Activated T-helper 17 cell treated with anti-CD3 and anti-CD28 coated beads, Interleukin-2, amount 50 U/mL, for 72 hours (primary cell): ENCODE results near the gene EFCAB11. TPM values are rescaled to one million over a fixed set of nuclear protein-coding genes. Genes with fewer than 3 reads are reported as not detected.
"Not testable (repeated sequence)": the region's sequence is repeated elsewhere in the genome, so short reads cannot be mapped to it uniquely, and the experiment has no call there.

Experiments
- ATAC-seq: fragments of 150-1000 bp; cut with Tn5 transposase; replicated peaks from 2 replicates; pipeline ENCODE4 v1.10.0; 2021; ENCODE audit warnings: mild to moderate bottlenecking, moderate library complexity
- H3K27ac Mint-ChIP-seq: one replicate; pipeline ENCODE4 v1.8.0; 2022; ENCODE audit warnings: mixed read lengths
- H3K27me3 Mint-ChIP-seq: one replicate; pipeline ENCODE4 v1.8.0; 2022; ENCODE audit warnings: mixed read lengths
- H3K36me3 Mint-ChIP-seq: one replicate; pipeline ENCODE4 v1.8.0; 2022; ENCODE audit warnings: low read depth, mild to moderate bottlenecking, mixed read lengths
- H3K4me1 Mint-ChIP-seq: one replicate; pipeline ENCODE4 v1.8.0; 2022; ENCODE audit warnings: mixed read lengths
- H3K4me3 Mint-ChIP-seq: one replicate; pipeline ENCODE4 v1.8.0; 2022; ENCODE audit warnings: mild to moderate bottlenecking, mixed read lengths
- H3K9me3 Mint-ChIP-seq: one replicate; pipeline ENCODE4 v1.8.0; 2022; ENCODE audit warnings: mixed read lengths
- total RNA-seq, 2 donors: library from RNA; stranded (reverse); gene quantifications; one replicate each; pipeline ENCODE4 v1.2.3, GENCODE V29; 2022

Gene EFCAB11
- total RNA-seq, 2 donors from 2014 or later: 5.5 to 9.4 TPM

DNA sequence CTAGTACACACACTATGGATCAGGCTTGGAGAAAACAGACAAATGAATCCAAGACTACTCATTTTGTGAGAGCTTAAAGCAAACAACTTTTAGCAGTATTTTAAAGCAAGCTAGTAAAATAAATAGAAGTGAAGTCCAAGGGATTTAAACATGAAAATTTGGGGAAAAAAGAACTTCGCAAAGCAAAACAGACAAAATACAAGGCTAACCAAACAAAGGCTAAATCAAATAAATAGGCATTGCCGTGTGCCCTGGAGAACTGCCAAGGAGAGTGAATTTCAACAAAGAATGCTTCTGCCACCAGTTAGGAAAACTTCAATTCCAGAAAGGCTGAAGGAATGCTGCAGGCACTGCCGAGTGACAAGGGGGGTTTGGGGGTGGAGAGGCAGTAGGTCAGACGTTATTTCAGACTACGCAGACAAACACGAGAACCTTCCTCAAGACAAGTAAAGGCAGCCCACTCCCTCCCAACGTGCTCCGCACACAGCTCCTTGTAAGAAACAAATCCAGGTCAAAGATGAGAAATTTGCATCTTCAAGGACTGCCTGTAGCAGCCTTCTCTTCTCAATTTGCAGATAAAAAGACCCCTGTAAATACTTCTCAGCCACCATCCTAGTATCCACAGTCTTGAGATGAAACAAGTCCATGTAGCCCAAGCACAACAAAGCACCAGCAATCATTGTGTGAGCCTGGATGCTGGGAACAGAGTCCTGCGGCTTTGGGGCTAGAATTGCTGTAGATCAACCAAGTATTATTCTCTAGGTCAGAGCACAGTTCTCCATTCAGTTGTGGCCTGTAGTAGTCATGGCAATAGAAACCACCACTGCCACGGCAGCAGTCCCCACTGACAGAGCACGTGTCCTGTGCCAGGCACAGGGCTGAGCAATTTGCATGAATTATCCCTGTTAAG lies 43.3 kb downstream of the EFCAB11 start:
- Mint-ChIP-seq H3K9me3 (no peaks in the 10 kb centered on the region), H3K4me3 (no peak overlapping the region), H3K36me3 (no peaks in the 10 kb centered on the region), H3K27ac (no peak overlapping the region), H3K27me3 (no peaks in the 10 kb centered on the region), H3K4me1 (no peaks in the 10 kb centered on the region)
- ATAC-seq: no peak

DNA sequence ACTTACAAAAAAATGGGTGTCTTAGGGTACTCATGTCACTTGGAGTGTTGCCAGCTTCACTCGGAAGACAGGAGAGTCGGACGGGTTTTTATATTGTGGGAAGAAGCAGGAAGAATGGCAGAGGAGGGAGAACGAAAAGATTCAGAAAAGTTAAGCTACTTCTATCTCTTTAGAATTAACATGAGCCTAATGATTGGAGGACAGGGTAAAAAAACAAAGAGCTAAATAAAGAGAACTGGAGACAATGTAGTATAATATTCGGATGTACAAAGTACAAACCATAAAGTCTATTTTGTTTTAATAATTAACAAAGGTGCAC lies 43.9 kb downstream of the EFCAB11 start:
- Mint-ChIP-seq H3K27ac (no peak overlapping the region), H3K36me3 (no peaks in the 10 kb centered on the region), H3K27me3 (peaks cover 1% of the 10 kb centered on the region), H3K4me1 (peaks cover 2% of the 10 kb centered on the region), H3K4me3 (no peak overlapping the region), H3K9me3 (no peaks in the 10 kb centered on the region)
- no peak for ATAC-seq

DNA sequence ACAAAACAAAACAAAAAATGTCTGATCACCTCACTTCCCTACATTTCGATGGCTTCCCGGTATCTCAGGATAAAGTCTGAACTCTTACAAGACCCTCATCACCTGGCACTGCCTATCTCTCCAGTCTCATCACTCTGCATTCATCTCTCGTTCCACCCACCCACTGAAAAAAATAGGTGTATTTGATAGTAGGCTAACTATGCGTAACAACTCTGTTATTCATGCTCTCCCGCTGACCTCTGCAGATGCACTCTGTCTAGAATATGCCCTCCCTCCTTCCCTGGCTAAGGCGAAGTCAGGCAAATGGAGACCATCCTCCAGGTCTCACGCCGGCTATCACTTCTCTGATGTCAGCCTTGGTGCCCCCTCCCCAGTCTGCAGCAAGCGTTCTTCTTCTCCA lies 44.9 kb downstream of the EFCAB11 start:
- no peaks in the 10 kb centered on the region for H3K9me3 Mint-ChIP-seq
- no peak overlapping the region for H3K27ac Mint-ChIP-seq
- no peaks in the 10 kb centered on the region for H3K36me3 Mint-ChIP-seq
- H3K4me3 Mint-ChIP-seq: no peak overlapping the region
- H3K4me1 Mint-ChIP-seq: peaks cover 7% of the 10 kb centered on the region
- H3K27me3 Mint-ChIP-seq: peaks cover 8% of the 10 kb centered on the region
- no peak for ATAC-seq

DNA sequence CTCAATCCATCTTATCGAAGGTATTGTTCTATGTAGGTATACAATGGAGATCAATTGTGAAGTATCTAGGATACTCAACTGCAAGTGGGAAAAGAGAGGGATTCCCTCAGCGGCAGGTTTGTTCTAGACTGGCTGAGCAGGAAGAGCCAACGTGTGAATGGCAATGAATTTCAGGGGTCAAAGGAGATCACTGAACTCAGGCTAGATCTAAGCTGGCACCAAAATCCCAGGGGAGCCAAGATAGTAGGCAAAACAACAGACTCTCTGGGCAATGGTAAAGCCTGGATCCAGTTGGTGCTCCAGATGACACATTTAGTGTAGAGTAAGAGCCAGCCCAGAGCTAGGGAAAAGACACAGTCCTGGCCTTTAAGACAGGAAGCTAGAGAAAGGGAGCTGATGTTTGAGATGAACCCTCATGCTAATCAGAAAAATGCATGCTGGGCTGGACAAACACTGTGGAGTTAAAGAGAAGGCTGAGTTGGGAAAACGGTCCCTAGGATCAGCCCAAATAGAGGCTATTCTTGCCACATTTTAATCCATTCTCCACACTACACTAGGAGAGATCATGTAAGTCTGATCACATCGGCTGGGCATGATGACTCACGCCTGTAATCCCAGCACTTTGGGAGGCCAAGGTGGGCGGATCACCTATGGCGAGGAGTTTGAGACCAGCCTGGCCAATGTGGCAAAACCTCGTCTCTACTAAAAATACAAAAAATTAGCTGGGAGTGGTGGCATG lies 45.6 kb downstream of the EFCAB11 start:
- Mint-ChIP-seq H3K9me3 (no peaks in the 10 kb centered on the region), H3K27ac (no peak overlapping the region), H3K4me3 (no peak overlapping the region), H3K4me1 (peaks cover 11% of the 10 kb centered on the region), H3K36me3 (no peaks in the 10 kb centered on the region), H3K27me3 (peaks cover 8% of the 10 kb centered on the region)
- ATAC-seq: no peak

DNA sequence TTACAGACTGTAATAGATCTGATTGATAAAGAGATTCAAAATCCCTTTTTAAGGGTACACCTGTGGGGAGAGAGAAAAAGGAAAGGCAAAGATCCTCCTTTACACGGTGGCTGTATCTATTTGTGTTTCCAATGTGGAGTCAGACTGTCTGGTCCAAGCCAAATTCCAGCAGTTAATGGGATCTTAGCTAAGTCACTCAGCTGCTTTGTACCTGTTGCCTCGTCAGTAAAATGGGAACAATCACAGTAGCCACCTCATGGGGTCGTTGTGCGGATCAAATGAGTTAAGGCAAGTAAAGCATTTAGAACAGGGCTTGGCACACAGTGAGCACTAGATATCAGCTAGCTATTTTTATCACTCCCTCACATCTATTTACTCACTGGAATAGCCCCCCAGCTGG lies 46.9 kb downstream of the EFCAB11 start:
- Mint-ChIP-seq H3K27ac (no peak overlapping the region), H3K27me3 (peaks cover 8% of the 10 kb centered on the region), H3K36me3 (no peaks in the 10 kb centered on the region), H3K4me1 (peaks cover 21% of the 10 kb centered on the region), H3K9me3 (no peaks in the 10 kb centered on the region), H3K4me3 (no peak overlapping the region)
- ATAC-seq: no peak

DNA sequence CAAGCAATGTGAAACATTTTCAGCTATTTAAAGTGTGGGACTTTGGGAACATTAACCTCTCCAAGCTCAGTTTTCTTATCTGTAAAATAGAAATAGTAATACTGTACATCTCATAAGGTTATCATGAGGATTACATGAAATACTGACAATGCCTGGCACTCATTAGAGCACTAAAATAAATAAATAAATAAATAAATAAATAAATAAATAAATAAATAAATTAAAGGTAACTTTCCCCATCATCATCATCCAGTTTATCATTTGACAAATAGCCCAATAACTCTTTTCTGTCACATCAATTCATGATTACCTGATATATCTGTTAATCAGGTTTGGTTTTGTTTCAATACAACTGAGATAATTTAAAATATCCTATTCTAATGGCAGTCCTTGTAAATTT lies 48.5 kb downstream of the EFCAB11 start:
- no peak overlapping the region for H3K4me3 Mint-ChIP-seq
- no peaks in the 10 kb centered on the region for H3K9me3 Mint-ChIP-seq
- H3K27ac Mint-ChIP-seq: no peak overlapping the region

DNA sequence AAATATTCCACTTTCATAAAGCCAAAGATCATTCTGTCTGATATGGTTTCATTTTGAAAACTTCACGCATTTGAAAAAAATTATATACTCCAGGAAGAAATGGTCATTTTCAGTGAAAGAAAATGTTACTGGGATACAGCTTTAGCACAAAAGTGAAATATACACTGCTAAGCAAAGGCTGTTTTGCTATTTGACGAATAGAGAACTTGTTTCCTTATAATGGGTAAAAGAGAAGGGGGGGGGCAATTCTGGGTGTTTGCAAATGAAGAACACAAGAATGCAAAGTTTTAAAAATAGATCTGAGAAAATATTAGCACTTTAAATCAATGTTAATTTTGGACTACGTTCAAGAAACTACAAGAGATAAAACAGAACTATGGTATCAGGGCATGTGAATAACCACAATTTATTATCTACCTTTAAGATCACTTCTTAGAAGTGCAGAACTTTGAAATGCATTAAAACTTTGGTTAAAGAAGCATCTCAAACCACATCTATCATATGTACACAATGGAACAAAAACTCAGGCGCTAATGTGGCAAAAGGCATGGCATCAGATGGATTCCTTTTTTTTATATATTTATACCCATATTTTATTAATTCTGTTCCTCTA lies 51.1 kb downstream of the EFCAB11 start:
- Mint-ChIP-seq H3K27ac (peak overlapping the region; percentile 34), H3K36me3 (no peaks in the 10 kb centered on the region), H3K9me3 (no peaks in the 10 kb centered on the region), H3K27me3 (peaks cover 8% of the 10 kb centered on the region), H3K4me1 (peaks cover 21% of the 10 kb centered on the region), H3K4me3 (peak overlapping the region; percentile 50)
- no peak for ATAC-seq

More for the DNA sequence above, 48.5 kb downstream of the EFCAB11 start:
- Mint-ChIP-seq H3K4me1 (peaks cover 21% of the 10 kb centered on the region), H3K27me3 (peaks cover 8% of the 10 kb centered on the region), H3K36me3 (no peaks in the 10 kb centered on the region)
- ATAC-seq: no peak

DNA sequence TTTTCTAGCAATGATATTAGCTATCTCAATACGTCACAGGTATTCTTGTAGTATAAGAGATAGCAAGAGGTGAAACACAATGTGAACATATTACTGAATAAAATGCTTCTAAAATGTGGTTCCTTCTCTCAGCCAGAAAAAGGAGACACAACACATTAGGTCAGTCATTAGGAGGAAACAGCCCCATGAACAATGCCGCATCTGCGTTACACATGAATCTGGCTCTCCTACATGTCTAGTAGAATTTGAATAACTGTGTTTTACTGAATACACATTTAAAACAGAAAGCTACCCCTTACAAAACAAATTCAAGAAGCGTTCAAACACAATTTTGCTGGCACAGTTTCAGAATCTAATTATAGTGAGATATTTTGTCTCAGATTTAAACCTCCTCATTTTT lies 51.6 kb downstream of the EFCAB11 start:
- Mint-ChIP-seq H3K36me3 (no peaks in the 10 kb centered on the region), H3K4me3 (peak overlapping the region; percentile 50), H3K9me3 (no peaks in the 10 kb centered on the region), H3K4me1 (peaks cover 21% of the 10 kb centered on the region), H3K27me3 (peaks cover 8% of the 10 kb centered on the region), H3K27ac (peak overlapping the region; percentile 34)
- no peak for ATAC-seq

DNA sequence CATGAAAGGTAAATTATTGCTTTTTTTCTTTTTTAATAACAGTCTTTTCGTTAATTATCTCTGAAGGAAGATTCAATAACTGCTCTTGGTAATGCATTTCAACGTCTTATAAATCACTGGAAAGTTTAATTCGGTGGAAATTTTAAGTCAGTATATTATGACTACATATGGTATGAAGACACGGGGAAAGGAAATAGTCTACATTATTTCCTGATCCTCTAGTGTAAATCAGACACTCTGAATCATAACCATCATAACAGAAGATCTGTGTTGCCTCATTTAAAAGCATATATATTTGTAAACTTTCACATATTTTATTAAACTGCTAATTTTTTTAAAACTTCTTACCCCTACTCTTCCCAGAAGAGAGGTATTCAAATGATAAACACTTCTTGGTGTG lies 53.7 kb downstream of the EFCAB11 start:
- Mint-ChIP-seq H3K9me3 (no peaks in the 10 kb centered on the region), H3K4me3 (no peak overlapping the region), H3K36me3 (no peaks in the 10 kb centered on the region), H3K27me3 (peaks cover 8% of the 10 kb centered on the region), H3K4me1 (peaks cover 21% of the 10 kb centered on the region), H3K27ac (no peak overlapping the region)
- no peak for ATAC-seq

DNA sequence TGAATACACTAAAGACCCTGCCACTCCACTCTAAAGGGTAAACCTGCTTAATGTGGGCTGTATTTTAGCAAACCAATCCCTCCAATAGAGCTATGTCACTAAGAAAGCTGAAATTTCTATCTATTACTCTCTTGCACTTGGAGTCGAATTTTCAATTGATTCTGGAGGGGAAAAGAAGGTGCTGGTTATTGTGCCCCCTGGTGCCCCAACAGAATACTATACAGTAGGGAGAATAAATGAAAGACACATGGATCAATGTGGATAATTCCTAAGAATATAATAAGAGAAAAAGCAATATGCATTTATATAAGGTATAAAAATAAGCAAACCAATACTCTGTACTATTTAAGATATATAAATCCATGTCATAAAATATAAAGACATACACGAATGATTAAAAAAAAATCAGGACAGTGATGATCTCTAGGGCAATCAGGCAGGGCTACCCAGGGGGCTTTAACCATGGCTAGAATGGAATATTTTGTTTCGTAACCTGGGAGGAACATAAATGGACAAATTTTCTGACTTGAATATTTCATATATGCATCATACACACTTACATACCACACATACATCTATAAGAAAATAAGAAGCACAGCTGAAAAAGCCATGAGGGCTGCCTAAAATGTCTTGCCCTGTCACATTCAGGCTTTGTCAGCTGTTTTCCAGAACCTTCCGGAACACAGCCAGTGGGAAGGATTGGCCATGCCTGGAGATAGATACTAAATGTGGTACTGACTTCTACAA lies 54.4 kb downstream of the EFCAB11 start:
- Mint-ChIP-seq H3K4me3 (no peak overlapping the region), H3K36me3 (no peaks in the 10 kb centered on the region), H3K27me3 (peaks cover 1% of the 10 kb centered on the region), H3K27ac (no peak overlapping the region), H3K4me1 (peaks cover 14% of the 10 kb centered on the region), H3K9me3 (no peaks in the 10 kb centered on the region)
- ATAC-seq: no peak

DNA sequence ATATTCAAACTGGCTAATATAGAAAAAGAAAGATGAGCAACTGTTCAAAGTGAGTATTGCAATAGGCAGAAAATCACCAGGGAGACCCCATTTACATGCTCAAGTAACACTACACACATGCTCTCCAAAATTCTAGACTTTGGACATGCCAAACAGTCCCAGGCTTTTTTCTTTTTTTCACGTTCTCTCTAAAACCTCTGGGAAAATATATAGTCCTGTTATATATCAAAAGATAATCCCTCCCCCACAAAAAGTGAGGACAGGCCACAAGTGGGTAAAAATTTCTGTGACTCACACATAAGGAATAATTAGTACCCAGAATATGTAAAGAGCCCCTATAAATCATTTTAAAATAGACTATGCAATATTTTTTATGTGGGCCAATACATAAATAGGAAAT lies 55.2 kb downstream of the EFCAB11 start:
- no peaks in the 10 kb centered on the region for H3K9me3 Mint-ChIP-seq
- H3K27me3 Mint-ChIP-seq: no peaks in the 10 kb centered on the region
- no peak overlapping the region for H3K4me3 Mint-ChIP-seq
- no peaks in the 10 kb centered on the region for H3K36me3 Mint-ChIP-seq
- H3K4me1 Mint-ChIP-seq: peaks cover 14% of the 10 kb centered on the region
- H3K27ac Mint-ChIP-seq: no peak overlapping the region
- ATAC-seq: no peak

DNA sequence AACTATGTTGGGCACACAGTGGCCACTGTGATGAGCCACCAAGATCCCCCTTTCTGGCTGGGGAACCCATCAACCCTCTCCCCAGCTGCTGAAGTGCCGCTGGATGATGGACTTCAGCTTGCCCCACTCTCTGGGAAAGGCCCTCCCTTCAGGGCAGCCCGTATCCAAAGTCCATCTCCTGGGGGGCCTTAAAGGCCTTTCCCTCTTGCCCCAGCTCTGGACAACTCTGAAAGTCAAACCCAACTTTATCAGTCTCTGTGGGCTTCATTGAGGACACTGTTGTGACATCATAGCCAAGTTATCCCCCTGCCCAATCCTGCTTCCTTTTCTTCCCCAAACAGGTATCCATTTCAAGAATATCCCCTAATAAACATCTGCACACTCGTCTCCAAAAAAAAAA lies 61.1 kb downstream of the EFCAB11 start:
- ATAC-seq, H3K27ac Mint-ChIP-seq, H3K9me3 Mint-ChIP-seq, H3K27me3 Mint-ChIP-seq, H3K36me3 Mint-ChIP-seq, H3K4me1 Mint-ChIP-seq, H3K4me3 Mint-ChIP-seq: not testable (repeated sequence)

DNA sequence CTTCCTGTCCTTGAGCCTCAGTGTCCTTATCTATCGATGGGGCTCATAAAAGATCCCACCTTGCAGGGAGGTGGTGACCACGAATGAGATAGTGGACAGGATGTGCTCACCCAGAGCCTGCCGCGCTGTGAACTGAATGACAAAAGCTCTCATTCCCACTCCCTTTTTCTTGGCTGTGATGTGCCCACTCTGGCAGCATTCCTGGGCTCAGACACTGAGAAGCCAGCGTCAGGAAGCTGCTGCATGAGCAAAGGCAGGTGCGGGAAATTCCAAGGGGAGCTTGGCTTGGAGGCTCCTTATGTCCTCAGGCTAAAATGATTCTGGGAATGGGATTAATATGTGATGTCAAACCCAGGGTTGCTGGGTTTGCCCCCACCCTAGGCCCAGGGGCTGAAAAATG lies 61.6 kb downstream of the EFCAB11 start:
- H3K4me1 Mint-ChIP-seq: no peaks in the 10 kb centered on the region
- no peak overlapping the region for H3K27ac Mint-ChIP-seq
- ATAC-seq: no peak
- H3K9me3 Mint-ChIP-seq: no peaks in the 10 kb centered on the region
- no peak overlapping the region for H3K4me3 Mint-ChIP-seq
- H3K36me3 Mint-ChIP-seq: no peaks in the 10 kb centered on the region
- no peaks in the 10 kb centered on the region for H3K27me3 Mint-ChIP-seq

DNA sequence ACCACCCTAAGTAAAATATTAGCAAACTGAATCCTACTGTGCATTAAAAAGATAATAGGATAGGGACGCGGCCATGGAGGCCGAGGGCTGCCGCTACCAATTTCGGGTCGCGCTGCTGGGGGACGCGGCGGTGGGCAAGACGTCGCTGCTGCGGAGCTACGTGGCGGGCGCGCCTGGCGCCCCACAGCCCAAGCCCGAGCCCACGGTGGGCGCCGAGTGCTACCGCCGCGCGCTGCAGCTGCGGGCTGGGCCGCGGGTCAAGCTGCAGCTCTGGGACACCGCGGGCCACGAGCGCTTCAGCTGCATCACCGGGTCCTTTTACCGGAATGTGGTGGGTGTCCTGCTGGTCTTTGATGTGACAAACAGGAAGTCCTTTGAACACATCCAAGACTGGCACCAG lies 62.8 kb downstream of the EFCAB11 start:
- H3K27ac Mint-ChIP-seq, H3K4me3 Mint-ChIP-seq, H3K4me1 Mint-ChIP-seq, H3K9me3 Mint-ChIP-seq, ATAC-seq, H3K27me3 Mint-ChIP-seq, H3K36me3 Mint-ChIP-seq: not testable (repeated sequence)
